ENCODE results near the gene CRTAC1. TPM values are rescaled to one million over a fixed set of nuclear protein-coding genes. Genes with fewer than 3 reads are reported as not detected.

The CRTAC1 gene
- polyA plus RNA-seq, 3 donors = not detected

- Mint-ChIP-seq H3K36me3 (no peaks in the 10 kb centered on the region), H3K27ac (no peak overlapping the region), H3K4me1 (peaks cover 13% of the 10 kb centered on the region), H3K27me3 (ENCODE audit: low read depth in 3 of 3) (peaks cover 2 to 8% (median 7%) of the 10 kb centered on the region in 3 donors), H3K9me3 (peaks cover 0 to 4% (median 0%) of the 10 kb centered on the region in 7 donors), H3K4me3 (no peak overlapping the region)
- Histone ChIP-seq H3K4me1 (ENCODE audit: control insufficient read depth in 1 of 2, insufficient read depth in 2 of 2, low read length in 2 of 2) (peaks cover 10 to 12% of the 10 kb centered on the region in 2 donors), H3K4me3 (replicated peaks in 1 of 3; ENCODE audit: low read depth in 2 of 3, low read length in 3 of 3) (no peak overlapping the region), H3K9me3 (replicated peaks in 1 of 2; ENCODE audit: control insufficient read depth in 1 of 2, insufficient read depth in 1 of 2, low read length in 2 of 2) (no peaks in the 10 kb centered on the region), H3K36me3 (replicated peaks in 1 of 2; ENCODE audit: control insufficient read depth in 1 of 2, insufficient read depth in 2 of 2, low read length in 2 of 2) (no peaks in the 10 kb centered on the region), H2AFZ (ENCODE audit: insufficient read depth, low read depth, low read length, poor library complexity, severe bottlenecking) (no peak overlapping the region), H3K27ac (ENCODE audit: low read depth in 1 of 2, low read length in 2 of 2) (no peak overlapping the region), H3K27me3 (ENCODE audit: control insufficient read depth in 2 of 2, insufficient read depth in 2 of 2, low read length in 2 of 2) (no peaks in the 10 kb centered on the region), H3K9ac (ENCODE audit: insufficient read depth, low read length, poor library complexity, severe bottlenecking) (no peak overlapping the region), H3K79me2 (ENCODE audit: insufficient read depth, low read length) (no peaks in the 10 kb centered on the region), H4K20me1 (ENCODE audit: insufficient read depth, low read length) (no peaks in the 10 kb centered on the region), H3K4me2 (replicated peaks; ENCODE audit: extremely low read depth, low read length, poor library complexity, severe bottlenecking) (no peak overlapping the region)
- WGBS (ENCODE audit: insufficient coverage) = 84% methylated on average over 2 of the region's 3 CpGs
- intact Hi-C loops (cut with micrococcal nuclease) = no loop called here
- no peak for DNase-seq
- TF ChIP-seq CTCF (IDR thresholded peaks at IDR 0.05) = no peak
Measured at GRCh38 chr10:97861097-97861750, 169.2 kb downstream of the CRTAC1 start.

- WGBS (ENCODE audit: insufficient coverage) = 0% methylated on average over 1 of the region's 1 CpG
- peaks cover 0 to 4% (median 0%) of the 10 kb centered on the region in 7 donors for H3K9me3 Mint-ChIP-seq
- no peak overlapping the region for H3K4me3 Mint-ChIP-seq
- Histone ChIP-seq H3K4me1 (ENCODE audit: control insufficient read depth in 1 of 2, insufficient read depth in 2 of 2, low read length in 2 of 2) (peaks cover 10 to 12% of the 10 kb centered on the region in 2 donors), H3K4me3 (replicated peaks in 1 of 3; ENCODE audit: low read depth in 2 of 3, low read length in 3 of 3) (no peak overlapping the region), H3K36me3 (replicated peaks in 1 of 2; ENCODE audit: control insufficient read depth in 1 of 2, insufficient read depth in 2 of 2, low read length in 2 of 2) (no peaks in the 10 kb centered on the region), H3K27me3 (ENCODE audit: control insufficient read depth in 2 of 2, insufficient read depth in 2 of 2, low read length in 2 of 2) (peaks cover 6 to 7% of the 10 kb centered on the region in 2 donors), H3K79me2 (ENCODE audit: insufficient read depth, low read length) (no peaks in the 10 kb centered on the region), H3K4me2 (replicated peaks; ENCODE audit: extremely low read depth, low read length, poor library complexity, severe bottlenecking) (no peak overlapping the region), H3K9ac (ENCODE audit: insufficient read depth, low read length, poor library complexity, severe bottlenecking) (no peak overlapping the region), H3K9me3 (replicated peaks in 1 of 2; ENCODE audit: control insufficient read depth in 1 of 2, insufficient read depth in 1 of 2, low read length in 2 of 2) (no peaks in the 10 kb centered on the region), H4K20me1 (ENCODE audit: insufficient read depth, low read length) (no peaks in the 10 kb centered on the region), H3K27ac (ENCODE audit: low read depth in 1 of 2, low read length in 2 of 2) (no peak overlapping the region), H2AFZ (ENCODE audit: insufficient read depth, low read depth, low read length, poor library complexity, severe bottlenecking) (no peak overlapping the region)
- H3K36me3 Mint-ChIP-seq = no peaks in the 10 kb centered on the region
- peaks cover 15% of the 10 kb centered on the region for H3K4me1 Mint-ChIP-seq
- intact Hi-C loops (cut with micrococcal nuclease) = no loop called here
- DNase-seq = peak; percentile 29 to 57 (median 44)
- H3K27me3 Mint-ChIP-seq (ENCODE audit: low read depth in 3 of 3) = peaks cover 2 to 16% (median 8%) of the 10 kb centered on the region in 3 donors
- H3K27ac Mint-ChIP-seq = peak overlapping the region in 1 of 7 donors; percentile 63
- TF ChIP-seq CTCF (IDR thresholded peaks at IDR 0.05) = no peak
Measured at GRCh38 chr10:97858001-97858439, 172.4 kb downstream of the CRTAC1 start.
